H9 (cell line): Measurements from ENCODE around the gene PRPF40A. TPM values are rescaled to one million over a fixed set of nuclear protein-coding genes. Genes with fewer than 3 reads are reported as not detected.

ENCODE experiments used
- DNase-seq: peaks from one replicate; pipeline ENCODE4 v3.0.0-alpha.2; 2017
- H2AFZ ChIP-seq: one replicate; pipeline ENCODE4 v1.6.1; 2013; ENCODE audit warnings: mild to moderate bottlenecking, low read length, control low read depth, moderate library complexity
- H2AK5ac ChIP-seq: 2 replicates; pipeline ENCODE4 v1.6.1; 2013; ENCODE audit warnings: low read length, control low read depth, mixed read lengths; ENCODE audit not compliant: insufficient read length
- H2BK120ac ChIP-seq: one replicate; pipeline ENCODE4 v1.6.1; 2013; ENCODE audit warnings: low read depth, mild to moderate bottlenecking, low read length, control low read depth, inconsistent platforms; ENCODE audit not compliant: poor library complexity, severe bottlenecking
- H2BK12ac ChIP-seq: 2 replicates; pipeline ENCODE4 v1.6.1; 2013; ENCODE audit warnings: low read length, control low read depth, mixed read lengths, low read depth; ENCODE audit not compliant: insufficient read length
- H2BK15ac ChIP-seq: 2 replicates; pipeline ENCODE4 v1.6.1; 2013; ENCODE audit warnings: low read depth, low read length, control low read depth
- H2BK20ac ChIP-seq: one replicate; pipeline ENCODE4 v1.6.1; 2013; ENCODE audit warnings: low read depth, mild to moderate bottlenecking, low read length, control low read depth, inconsistent platforms; ENCODE audit not compliant: poor library complexity, severe bottlenecking
- H2BK5ac ChIP-seq: 2 replicates; pipeline ENCODE4 v1.6.1; 2013; ENCODE audit warnings: low read length, control low read depth, mixed read lengths; ENCODE audit not compliant: insufficient read length
- H3K14ac ChIP-seq: 2 replicates; pipeline ENCODE4 v1.6.1; 2013; ENCODE audit warnings: low read length, control low read depth; ENCODE audit not compliant: insufficient read depth
- H3K18ac ChIP-seq: 2 replicates; pipeline ENCODE4 v1.6.1; 2013; ENCODE audit warnings: low read depth, mild to moderate bottlenecking, mixed read lengths, low read length, control low read depth; ENCODE audit not compliant: insufficient read length
- H3K23ac ChIP-seq: 2 replicates; pipeline ENCODE4 v1.6.1; 2013; ENCODE audit warnings: low read length, control low read depth, mixed read lengths, low read depth; ENCODE audit not compliant: insufficient read length
- H3K23me2 ChIP-seq: 2 replicates; pipeline ENCODE4 v1.6.1; 2013; ENCODE audit warnings: low read depth, mild to moderate bottlenecking, mixed read lengths, low read length, control low read depth; ENCODE audit not compliant: insufficient read length, poor library complexity, severe bottlenecking
- H3K27ac ChIP-seq: 2 replicates; pipeline ENCODE4 v1.5.1; 2013; ENCODE audit warnings: low read length, control low read depth, mixed read lengths, low read depth; ENCODE audit not compliant: insufficient read length
- H3K27me3 ChIP-seq: 2 replicates; pipeline ENCODE4 v1.6.1; 2013; ENCODE audit warnings: low read length, control low read depth, inconsistent platforms; ENCODE audit not compliant: insufficient read depth
- H3K4ac ChIP-seq: 2 replicates; pipeline ENCODE4 v1.6.1; 2013; ENCODE audit warnings: low read depth, mild to moderate bottlenecking, control low read depth, inconsistent platforms, low read length, moderate library complexity
- H3K4me1 ChIP-seq: 2 replicates; pipeline ENCODE4 v1.6.1; 2013; ENCODE audit warnings: low read length, control low read depth, inconsistent platforms; ENCODE audit not compliant: insufficient read depth
- H3K4me2 ChIP-seq: 2 replicates; pipeline ENCODE4 v1.6.1; 2013; ENCODE audit warnings: low read length, control low read depth, mixed read lengths; ENCODE audit not compliant: insufficient read length, insufficient read depth
- H3K56ac ChIP-seq: 2 replicates; pipeline ENCODE4 v1.6.1; 2013; ENCODE audit warnings: low read depth, mild to moderate bottlenecking, mixed read lengths, low read length, control low read depth; ENCODE audit not compliant: insufficient read length
- H3K79me1 ChIP-seq: 2 replicates; pipeline ENCODE4 v1.6.1; 2013; ENCODE audit warnings: low read depth, mild to moderate bottlenecking, moderate library complexity, low read length, control low read depth, inconsistent platforms; ENCODE audit not compliant: insufficient read depth, poor library complexity, severe bottlenecking
- H3K79me2 ChIP-seq: 2 replicates; pipeline ENCODE4 v1.6.1; 2013; ENCODE audit warnings: low read length, control low read depth, inconsistent platforms; ENCODE audit not compliant: insufficient read depth
- H3K9ac ChIP-seq: 2 replicates; pipeline ENCODE4 v1.6.1; 2013; ENCODE audit warnings: low read length, control low read depth, mixed read lengths; ENCODE audit not compliant: insufficient read length; ENCODE audit errors: extremely low read depth
- H3K9me3 ChIP-seq: one replicate; pipeline ENCODE4 v1.6.1; 2013; ENCODE audit warnings: low read depth, low read length, inconsistent platforms; ENCODE audit not compliant: control insufficient read depth
- H3T11ph ChIP-seq: one replicate; pipeline ENCODE4 v1.6.1; 2013; ENCODE audit warnings: mild to moderate bottlenecking, low read length, control low read depth, inconsistent platforms
- H4K20me1 ChIP-seq: one replicate; pipeline ENCODE4 v1.6.1; 2013; ENCODE audit not compliant: control insufficient read depth, insufficient read length, insufficient read depth
- H4K5ac ChIP-seq: 2 replicates; pipeline ENCODE4 v1.6.1; 2013; ENCODE audit warnings: low read depth, mild to moderate bottlenecking, mixed read lengths, low read length, control low read depth; ENCODE audit not compliant: insufficient read length
- H4K8ac ChIP-seq: replicated peaks from 2 replicates; pipeline ENCODE4 v1.6.1; 2013; ENCODE audit warnings: low read length, control low read depth, mixed read lengths, low read depth; ENCODE audit not compliant: insufficient read length
- H4K91ac ChIP-seq: 2 replicates; pipeline ENCODE4 v1.6.1; 2013; ENCODE audit warnings: low read depth, mild to moderate bottlenecking, moderate library complexity, mixed read lengths, low read length, control low read depth; ENCODE audit not compliant: insufficient read length
- H3K27ac Mint-ChIP-seq, 3 experiments: 2 replicates in 2 of 3; 3 replicates in 1 of 3; pipeline ENCODE4 v1.8.0; 2020 to 2021; ENCODE audit warnings: mixed read lengths in 3 of 3, mild to moderate bottlenecking in 1 of 3, moderate library complexity in 1 of 3
- H3K27me3 Mint-ChIP-seq: 2 replicates; pipeline ENCODE4 v1.8.0; 2021; ENCODE audit warnings: low read depth, mild to moderate bottlenecking, moderate library complexity, mixed read lengths
- H3K36me3 Mint-ChIP-seq, 3 experiments: 2 replicates in 2 of 3; 3 replicates in 1 of 3; pipeline ENCODE4 v1.8.0; 2020 to 2021; ENCODE audit warnings: low read depth in 3 of 3, mixed read lengths in 3 of 3; ENCODE audit not compliant: insufficient read depth in 1 of 3
- H3K4me1 Mint-ChIP-seq, 2 experiments: 2 replicates each; pipeline ENCODE4 v1.8.0; 2020; ENCODE audit warnings: mixed read lengths in 2 of 2
- H3K4me3 Mint-ChIP-seq, 2 experiments: 2 replicates in 1 of 2; 3 replicates in 1 of 2; pipeline ENCODE4 v1.8.0; 2020 to 2021; ENCODE audit warnings: mild to moderate bottlenecking in 2 of 2, mixed read lengths in 2 of 2, moderate library complexity in 1 of 2
- H3K9me3 Mint-ChIP-seq, 2 experiments: 2 replicates in 1 of 2; 3 replicates in 1 of 2; pipeline ENCODE4 v1.8.0; 2020; ENCODE audit warnings: mild to moderate bottlenecking in 2 of 2, mixed read lengths in 2 of 2, moderate library complexity in 1 of 2
- CTCF ChIP-seq: fragments of 200-600 bp; sonication (generic); conservative IDR thresholded peaks from 3 replicates; pipeline ENCODE4 v1.8.0; 2021; ENCODE audit warnings: antibody characterized with exemption, mild to moderate bottlenecking
- WGBS: extraction: QIAGEN DNeasy Blood & Tissue Kit; methylation state at CpG from one replicate; pipeline ENCODE4 v1.1.7; 2013; ENCODE audit warnings: missing lambda C conversion rate, low lambda C conversion rate, mixed read lengths; ENCODE audit not compliant: insufficient read length; ENCODE audit errors: extremely low coverage; 5-methylcytosine and 5-hydroxymethylcytosine counted together
- total RNA-seq: library from RNA; stranded (reverse); gene quantifications from 2 replicates; pipeline ENCODE4 v1.2.1, GENCODE V29; 2021

The PRPF40A gene
- total RNA-seq, 1 experiment from 2014 or later: 158 TPM

DNA sequence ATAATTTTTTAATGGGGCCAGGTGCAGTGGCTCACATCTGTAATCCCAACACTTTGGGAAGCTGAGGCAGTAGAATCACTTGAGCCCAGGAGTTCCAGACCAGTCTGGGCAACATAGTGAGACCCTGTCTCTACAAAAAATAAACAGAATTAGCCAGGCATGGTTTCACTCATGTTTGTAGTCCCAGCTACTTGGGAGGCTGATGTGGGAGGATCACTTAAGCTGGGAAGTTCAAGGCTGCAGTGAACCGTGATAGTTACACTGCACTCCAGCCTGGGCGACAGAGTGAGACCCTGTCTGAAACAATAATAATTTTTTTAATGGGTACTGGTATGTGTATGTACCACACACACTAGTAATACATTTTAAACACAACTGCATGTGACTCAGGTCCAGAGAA is 3.5 kb upstream of the PRPF40A start:
- Histone ChIP-seq H3K23me2 (no peaks in the 10 kb centered on the region), H3T11ph (no peak overlapping the region), H3K56ac (no peak overlapping the region), H2BK12ac (no peak overlapping the region), H2AFZ (no peak overlapping the region), H3K23ac (no peak overlapping the region), H3K9ac (no peak overlapping the region), H4K91ac (no peak overlapping the region), H2BK5ac (no peak overlapping the region), H4K20me1 (no peaks in the 10 kb centered on the region), H3K27ac (no peak overlapping the region), H3K4me2 (no peak overlapping the region), H3K4me1 (no peaks in the 10 kb centered on the region; the same call in 1 of the 2 replicates), H2AK5ac (no peak overlapping the region), H3K27me3 (no peaks in the 10 kb centered on the region), H2BK120ac (no peak overlapping the region), H3K79me2 (peaks cover 21% of the 10 kb centered on the region; the same call in 1 of the 2 replicates), H2BK15ac (no peak overlapping the region), H3K79me1 (no peaks in the 10 kb centered on the region), H4K5ac (no peak overlapping the region), H3K9me3 (no peaks in the 10 kb centered on the region), H4K8ac (no peak overlapping the region), H3K14ac (no peak overlapping the region), H2BK20ac (no peak overlapping the region), H3K18ac (no peak overlapping the region), H3K4ac (no peak overlapping the region)
- Mint-ChIP-seq H3K27me3 (no peaks in the 10 kb centered on the region), H3K4me1 (peaks cover 19 to 21% of the 10 kb centered on the region in 2 experiments), H3K36me3 (peaks cover 5 to 27% (median 27%) of the 10 kb centered on the region in 3 experiments), H3K4me3 (peak overlapping the region; percentile 97 to 99; a peak in 4 of 5 replicates), H3K27ac (no peak overlapping the region), H3K9me3 (no peaks in the 10 kb centered on the region; a peak in 3 of 5 replicates)
- no CpG with 5 or more reads among the region's 2 CpGs for WGBS
- TF ChIP-seq CTCF: no peak
- DNase-seq: no peak
